HG03064 (cell line): ENCODE results near the gene ZSCAN25.
"Not testable (repeated sequence)": the region's sequence is repeated elsewhere in the genome, so short reads cannot be mapped to it uniquely, and the experiment has no call there.

Experiments
- ATAC-seq: cut with Tn5 transposase; IDR thresholded peaks from one replicate; pipeline ENCODE4 v1.9.1; 2021; ENCODE audit warnings: low read depth; ENCODE audit not compliant: unreplicated experiment

The ZSCAN25 gene

GRCh38 chr7:99643464-99643863, 26.7 kb downstream of the ZSCAN25 start:
- no peak for ATAC-seq

- no peak for ATAC-seq
These were observed 27.7 kb downstream of the ZSCAN25 start for GRCh38 chr7:99644431-99644830.

- no peak for ATAC-seq
These were observed 28.8 kb downstream of the ZSCAN25 start for GRCh38 chr7:99645590-99645989.

- ATAC-seq = no peak
These were observed 32.1 kb downstream of the ZSCAN25 start for GRCh38 chr7:99648843-99649242.

- ATAC-seq = no peak
These were observed 34.5 kb downstream of the ZSCAN25 start for GRCh38 chr7:99651290-99651689.

GRCh38 chr7:99652671-99653070, 35.9 kb downstream of the ZSCAN25 start:
- ATAC-seq = no peak

GRCh38 chr7:99653269-99653668, 36.5 kb downstream of the ZSCAN25 start:
- ATAC-seq = not testable (repeated sequence)

- ATAC-seq = no peak
These were observed 37.0 kb downstream of the ZSCAN25 start for GRCh38 chr7:99653754-99654153.

- ATAC-seq = not testable (repeated sequence)
These were observed 37.9 kb downstream of the ZSCAN25 start for GRCh38 chr7:99654626-99655025.

- not testable (repeated sequence) for ATAC-seq
These were observed 41.1 kb downstream of the ZSCAN25 start for GRCh38 chr7:99657879-99658278.

GRCh38 chr7:99665312-99666012, 48.7 kb downstream of the ZSCAN25 start:
- ATAC-seq = no peak

- ATAC-seq = no peak
These were observed 49.3 kb downstream of the ZSCAN25 start for GRCh38 chr7:99666013-99666395.

- no peak for ATAC-seq
These were observed 50.4 kb downstream of the ZSCAN25 start for GRCh38 chr7:99667179-99667578.

- ATAC-seq = no peak
These were observed 51.8 kb downstream of the ZSCAN25 start for GRCh38 chr7:99668541-99668940.

- no peak for ATAC-seq
These were observed 53.0 kb downstream of the ZSCAN25 start for GRCh38 chr7:99669782-99670181.

- ATAC-seq = no peak
These were observed 55.8 kb downstream of the ZSCAN25 start for GRCh38 chr7:99672573-99672972.

- no peak for ATAC-seq
These were observed 58.4 kb downstream of the ZSCAN25 start for GRCh38 chr7:99674995-99675742.

- no peak for ATAC-seq
These were observed 60.4 kb downstream of the ZSCAN25 start for GRCh38 chr7:99677013-99677647.

- ATAC-seq = no peak
These were observed 60.9 kb downstream of the ZSCAN25 start for GRCh38 chr7:99677648-99678045.

GRCh38 chr7:99679032-99679399, 62.3 kb downstream of the ZSCAN25 start:
- ATAC-seq = no peak

- no peak for ATAC-seq
These were observed 62.9 kb downstream of the ZSCAN25 start, which contains the start of gene CYP3A5 for GRCh38 chr7:99679400-99680191. Gene CYP3A5 (minus strand): TSS chr7:99679996. CDS start chr7:99679896, 100 bp downstream.
